Pancreas (tissue), 10 donors: Measurements from ENCODE around the gene BCAN. TPM values are rescaled to one million over a fixed set of nuclear protein-coding genes. Genes with fewer than 3 reads are reported as not detected.

Source experiments
- ATAC-seq, 4 donors: fragments of 200-7000 bp; cut with Tn5 transposase; one replicate each; pipeline versions ENCODE4 v1.8.0 to v1.9.1; 2020; ENCODE audit warnings: mild to moderate bottlenecking in 4 of 4, moderate library complexity in 4 of 4
- DNase-seq, 6 donors: peaks; one replicate each; pipeline ENCODE4 v3.0.0-alpha.2; 2020
- FAIRE-seq: peaks from 2 replicates; lab custom pipeline; 2012; peaks lifted over from hg19 to GRCh38; lab: Jason Lieb, UNC
- H3K27ac ChIP-seq, 4 donors: fragments of 200-600 bp; sonication (generic); 1 replicate in 3 of 4; 2 replicates in 1 of 4; pipeline versions ENCODE4 v1.5.0 to v1.8.0; 2020
- H3K27me3 ChIP-seq, 4 donors: fragments of 200-600 bp; one replicate each; pipeline ENCODE4 v1.8.0; 2021
- H3K36me3 ChIP-seq, 3 donors: fragments of 200-600 bp; sonication (generic) in 1 of 3; one replicate each; pipeline versions ENCODE4 v1.5.0 to v1.8.0; 2020 to 2021
- H3K4me1 ChIP-seq, 3 donors: fragments of 200-600 bp; one replicate each; pipeline ENCODE4 v1.8.0; 2021
- H3K4me3 ChIP-seq, 4 donors: fragments of 200-600 bp; sonication (generic) in 2 of 4; one replicate each; pipeline versions ENCODE4 v1.5.0 to v1.8.0; 2020 to 2021
- H3K9me3 ChIP-seq, 4 donors: fragments of 200-600 bp; one replicate each; pipeline ENCODE4 v1.8.0; 2021
- CTCF ChIP-seq, 4 donors: fragments of 200-600 bp; sonication (generic) in 3 of 4; IDR thresholded peaks; one replicate each; pipeline versions ENCODE4 v1.5.0 to v1.8.0; 2021; ENCODE audit warnings: antibody characterized with exemption in 4 of 4
- WGBS, 2 donors: extraction: QIAGEN DNeasy Blood & Tissue Kit; methylation state at CpG; one replicate each; pipeline ENCODE4 v1.1.7; 2013; 5-methylcytosine and 5-hydroxymethylcytosine counted together
- intact Hi-C, 3 donors: fragments of 100-400 bp; cut with DNase I; formaldehyde crosslinking; loops; one replicate each; pipeline versions ENCODE4 v1.11.1 to v1.14.2; 2022
- polyA plus RNA-seq, 2 donors: library from polyadenylated mRNA; stranded (reverse); fragments of 200-250 nt; gene quantifications; one replicate each; pipeline ENCODE4 v1.2.3, GENCODE V29; 2013
- total RNA-seq, 6 donors: library from RNA; stranded (reverse); fragmentation: NEBNext Ultra II Directional in 4 of 6; extraction: Animal tissue kit (Norgen Biotek cat#: 25700) in 4 of 6; gene quantifications; one replicate each; pipeline versions ENCODE4 v1.2.1 to v1.2.4, GENCODE V29; 2021 to 2023
- donor health status: healthy with polysubstance abuse.
- donor health status: DM: no; HTN: no; CAD: no; lungs with moderate emphysema.
- donor health status: DM: no; HTN: no; CAD: no.
- donor health status: control.
- donor health status: control.
- donor health status: Bipolar disorder and iron deficiency.
- donor health status: DM: yes; HTN: yes; CAD: no.
- donor health status: DM: no; HTN: no; CAD: no.
- donor health status: DM: no; HTN: no; CAD: no.
- donor health status: DM: yes; HTN: yes; CAD: no.

The BCAN gene
- total and polyA plus RNA-seq, 8 donors: 0.12 TPM; not detected in 7

DNA sequence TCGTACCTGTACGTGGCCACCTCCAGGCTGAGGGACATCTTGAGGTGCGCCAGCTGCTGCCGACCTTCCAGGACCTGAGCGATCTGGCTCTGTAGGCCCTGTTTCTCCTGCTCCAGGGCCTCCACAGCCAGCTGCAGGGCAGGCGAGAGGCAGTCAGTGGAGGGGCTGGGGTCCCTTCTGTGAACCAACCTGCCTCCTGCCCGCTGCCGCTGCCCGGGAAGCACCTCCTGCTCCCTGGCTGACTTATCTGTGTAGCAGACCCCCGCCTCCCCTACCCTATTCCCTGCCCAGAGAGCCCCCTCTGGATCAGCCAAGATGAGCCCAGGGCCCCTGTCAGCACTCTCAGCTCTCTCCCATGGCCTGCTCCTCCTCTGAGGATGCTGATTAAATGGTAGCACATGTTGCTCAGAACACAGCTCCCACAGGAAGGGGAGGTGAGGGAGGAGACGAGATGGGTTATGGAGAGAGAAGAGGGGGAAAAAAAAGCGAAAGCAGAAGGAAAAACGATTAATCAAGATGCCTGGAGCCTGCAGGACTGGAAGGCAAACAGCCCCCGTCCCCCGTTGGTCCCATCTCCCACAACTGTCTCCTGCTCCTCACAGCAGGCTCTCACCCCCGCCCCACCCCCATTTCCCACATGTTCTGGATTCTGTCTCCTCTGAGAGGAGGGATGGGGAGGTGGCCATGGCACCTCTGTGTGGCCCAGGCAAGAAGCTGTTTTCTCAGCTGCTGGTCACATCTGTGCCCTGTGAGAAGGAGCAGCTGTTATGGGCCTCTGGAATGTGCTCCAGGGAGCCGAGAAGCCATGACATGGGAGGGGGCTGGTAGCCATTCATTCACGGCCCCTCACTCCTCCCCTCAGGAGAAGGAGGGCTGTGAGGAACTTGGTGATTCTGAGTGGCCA lies 33.5 kb downstream of the BCAN start:
- FAIRE-seq (no peak), DNase-seq (peak in 1 of 6 donors; percentile 34), ATAC-seq (no peak)
- Histone ChIP-seq H3K4me1 (no peaks in the 10 kb centered on the region), H3K27me3 (peaks cover 0 to 16% (median 3%) of the 10 kb centered on the region in 4 donors), H3K9me3 (no peaks in the 10 kb centered on the region), H3K27ac (no peak overlapping the region), H3K36me3 (no peaks in the 10 kb centered on the region), H3K4me3 (peak overlapping the region in 1 of 4 donors; percentile 34)
- no peak for TF ChIP-seq CTCF (IDR thresholded peaks at IDR 0.05)
- 45 to 49% methylated on average over 18 of the region's 18 CpGs for WGBS, 2 donors
- intact Hi-C loops: no loop called here

GRCh38 chr1:156676114-156676819 lies 34.4 kb downstream of the BCAN start:
- no peak for TF ChIP-seq CTCF (IDR thresholded peaks at IDR 0.05)
- H3K27me3 ChIP-seq: peaks cover 0 to 23% (median 3%) of the 10 kb centered on the region in 4 donors
- FAIRE-seq (no peak), ATAC-seq (peak in 1 of 4 donors; percentile 34), DNase-seq (no peak)
- WGBS, 2 donors: 22 to 25% methylated on average over 46 to 49 of the region's 49 CpGs
- no peaks in the 10 kb centered on the region for H3K9me3 ChIP-seq
- H3K4me3 ChIP-seq: peak overlapping the region in 2 of 4 donors; percentile 11 to 34
- no peaks in the 10 kb centered on the region for H3K36me3 ChIP-seq
- H3K4me1 ChIP-seq: no peaks in the 10 kb centered on the region
- peak overlapping the region in 1 of 4 donors; percentile 5 for H3K27ac ChIP-seq
- intact Hi-C loops: no loop called here

GRCh38 chr1:156676820-156677615 lies 35.1 kb downstream of the BCAN start, which contains the start of gene NES:
NES (minus strand) TSS chr1:156677407; CDS start chr1:156677264, 143 bp downstream.
- H3K27ac ChIP-seq: peak within 1 kb of the TSS in 1 of 4 donors; percentile 5
- no peak for FAIRE-seq

More at GRCh38 chr1:156676820-156677615, 35.1 kb downstream of the BCAN start, which contains the start of gene NES:
- WGBS, 2 donors: 6% methylated on average over 58 to 70 of the region's 70 CpGs
- Histone ChIP-seq H3K4me1 (no peaks in the 10 kb centered on the region), H3K4me3 (peak within 1 kb of the TSS in 2 of 4 donors; percentile 11 to 34), H3K27me3 (peaks cover 0 to 23% (median 3%) of the 10 kb centered on the region in 4 donors), H3K9me3 (no peaks in the 10 kb centered on the region), H3K36me3 (no peaks in the 10 kb centered on the region)
- ATAC-seq: peak; percentile 10 to 70 (median 64)
- no peak for TF ChIP-seq CTCF (IDR thresholded peaks at IDR 0.05)
- intact Hi-C loops: no loop called here
- DNase-seq: peak in 1 of 6 donors; percentile 58
